ENCODE results near the gene NAALADL2.
A peak's percentile ranks its signal among the peaks of the same experiment; 100 is the strongest.

The NAALADL2 gene

GRCh38 chr3:175304404-175304803, 445.3 kb downstream of the NAALADL2 start:
- no peak for TF ChIP-seq CTCF (IDR thresholded peaks at IDR 0.05; ENCODE audit: insufficient read depth, low read depth, low read length, missing control alignments)
- no peak overlapping the region for H3K4me3 ChIP-seq (ENCODE audit: low read depth, low read length)
- DNase-seq (ENCODE audit: low read depth), result no peak

GRCh38 chr3:175307642-175308041, 448.5 kb downstream of the NAALADL2 start:
- TF ChIP-seq CTCF (IDR thresholded peaks at IDR 0.05; ENCODE audit: insufficient read depth, low read depth, low read length, missing control alignments), result no peak
- DNase-seq (ENCODE audit: low read depth), result no peak
- 0 out of 2 replicates have a peak overlapping the region, but pooled peaks have one; percentile 20 for H3K4me3 ChIP-seq (ENCODE audit: low read depth, low read length)

DNA sequence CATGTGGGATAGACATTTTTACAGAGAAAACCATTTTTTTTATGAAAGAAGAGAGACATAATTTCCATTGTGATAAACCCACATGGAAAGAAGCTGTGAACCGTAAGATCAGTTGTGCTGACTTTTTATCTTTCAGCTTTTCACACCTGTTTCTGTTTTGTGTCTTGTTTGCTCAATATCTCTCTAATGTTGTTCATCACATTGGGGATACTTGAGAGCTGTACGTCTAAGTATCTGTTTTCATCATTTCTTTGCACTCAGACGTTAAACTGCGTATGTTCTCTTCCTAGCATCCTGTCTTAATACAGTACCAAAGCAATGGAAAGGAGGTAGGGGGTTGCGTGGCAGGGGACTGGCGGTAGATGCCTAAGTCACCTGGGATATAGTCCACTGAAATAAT, 449.0 kb downstream of the NAALADL2 start:
- TF ChIP-seq CTCF (IDR thresholded peaks at IDR 0.05; ENCODE audit: insufficient read depth, low read depth, low read length, missing control alignments), result no peak
- H3K4me3 ChIP-seq (ENCODE audit: low read depth, low read length), result no peak overlapping the region
- no peak for DNase-seq (ENCODE audit: low read depth)

- no peak for TF ChIP-seq CTCF (IDR thresholded peaks at IDR 0.05; ENCODE audit: insufficient read depth, low read depth, low read length, missing control alignments)
- no peak for DNase-seq (ENCODE audit: low read depth)
- no peak overlapping the region for H3K4me3 ChIP-seq (ENCODE audit: low read depth, low read length)
Observed at GRCh38 chr3:175310046-175310445, 450.9 kb downstream of the NAALADL2 start.

DNA sequence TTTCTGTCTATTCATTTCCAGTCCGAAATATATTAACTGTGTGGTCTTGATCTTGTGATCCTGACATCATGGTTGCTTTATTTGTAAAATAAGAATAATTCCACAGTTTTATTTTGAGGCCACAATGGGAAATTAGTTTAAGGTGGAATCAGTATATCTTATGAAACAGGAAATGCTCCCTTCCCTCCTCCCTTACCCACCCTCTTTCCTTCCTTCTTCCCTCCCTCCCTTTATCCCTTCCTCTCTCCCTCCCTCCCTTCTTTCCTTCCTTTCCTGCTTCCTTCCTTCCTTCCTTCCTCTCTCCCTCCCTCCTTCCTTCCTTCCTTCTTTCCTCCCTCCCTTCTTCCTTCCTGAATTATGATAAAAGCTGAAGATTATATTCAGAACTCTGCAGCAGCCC, 452.3 kb downstream of the NAALADL2 start:
- no peak for DNase-seq (ENCODE audit: low read depth)
- H3K4me3 ChIP-seq (ENCODE audit: low read depth, low read length), result no peak overlapping the region
- no peak for TF ChIP-seq CTCF (IDR thresholded peaks at IDR 0.05; ENCODE audit: insufficient read depth, low read depth, low read length, missing control alignments)

DNA sequence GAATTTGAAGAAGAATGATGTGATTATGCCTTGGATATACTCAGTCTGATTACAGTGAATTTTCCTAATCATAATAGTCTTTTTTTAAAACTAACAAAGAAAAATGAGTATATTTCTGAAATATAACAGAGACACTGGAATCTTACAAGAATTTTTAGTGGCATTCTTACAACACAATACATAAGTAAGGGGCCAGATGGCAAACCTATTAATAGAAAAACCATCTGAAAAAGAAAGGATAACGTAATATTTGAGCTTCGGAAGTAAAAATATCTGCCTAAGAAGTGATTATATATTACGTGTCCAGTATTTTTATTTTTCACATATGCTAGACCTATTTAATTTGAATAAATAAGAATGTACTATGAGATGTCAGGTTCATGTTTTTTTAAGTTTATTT, 452.8 kb downstream of the NAALADL2 start:
- no peak for TF ChIP-seq CTCF (IDR thresholded peaks at IDR 0.05; ENCODE audit: insufficient read depth, low read depth, low read length, missing control alignments)
- DNase-seq (ENCODE audit: low read depth), result no peak
- no peak overlapping the region for H3K4me3 ChIP-seq (ENCODE audit: low read depth, low read length)

DNA sequence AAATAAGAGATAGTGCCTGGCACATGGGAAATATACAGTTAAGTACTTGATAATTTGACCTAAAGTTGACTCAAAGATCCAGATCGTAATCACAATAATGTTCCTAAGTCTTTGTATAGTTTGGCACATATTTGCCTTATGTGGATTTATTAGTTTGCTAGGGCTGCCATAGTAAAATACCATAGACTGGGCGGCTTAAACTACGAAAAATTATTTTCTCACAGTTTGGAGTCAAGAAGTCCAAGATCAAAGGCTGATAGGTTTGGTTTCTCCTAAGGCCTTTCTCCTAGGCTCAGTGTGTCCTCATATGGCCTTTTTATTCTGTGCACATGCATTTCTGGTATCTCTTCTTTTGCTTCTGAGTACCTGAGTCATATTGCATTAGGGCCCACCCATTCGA, 453.7 kb downstream of the NAALADL2 start:
- TF ChIP-seq CTCF (IDR thresholded peaks at IDR 0.05; ENCODE audit: insufficient read depth, low read depth, low read length, missing control alignments), result no peak
- DNase-seq (ENCODE audit: low read depth), result no peak

More for the DNA sequence above, 453.7 kb downstream of the NAALADL2 start:
- no peak overlapping the region for H3K4me3 ChIP-seq (ENCODE audit: low read depth, low read length)

Data from GM12865 (cell line).